Measurements from ENCODE around the gene PHYHIPL. TPM values are rescaled to one million over a fixed set of nuclear protein-coding genes. Genes with fewer than 3 reads are reported as not detected.

PHYHIPL gene
- 2.1 TPM for polyA plus RNA-seq (ENCODE audit: insufficient read length)

DNA sequence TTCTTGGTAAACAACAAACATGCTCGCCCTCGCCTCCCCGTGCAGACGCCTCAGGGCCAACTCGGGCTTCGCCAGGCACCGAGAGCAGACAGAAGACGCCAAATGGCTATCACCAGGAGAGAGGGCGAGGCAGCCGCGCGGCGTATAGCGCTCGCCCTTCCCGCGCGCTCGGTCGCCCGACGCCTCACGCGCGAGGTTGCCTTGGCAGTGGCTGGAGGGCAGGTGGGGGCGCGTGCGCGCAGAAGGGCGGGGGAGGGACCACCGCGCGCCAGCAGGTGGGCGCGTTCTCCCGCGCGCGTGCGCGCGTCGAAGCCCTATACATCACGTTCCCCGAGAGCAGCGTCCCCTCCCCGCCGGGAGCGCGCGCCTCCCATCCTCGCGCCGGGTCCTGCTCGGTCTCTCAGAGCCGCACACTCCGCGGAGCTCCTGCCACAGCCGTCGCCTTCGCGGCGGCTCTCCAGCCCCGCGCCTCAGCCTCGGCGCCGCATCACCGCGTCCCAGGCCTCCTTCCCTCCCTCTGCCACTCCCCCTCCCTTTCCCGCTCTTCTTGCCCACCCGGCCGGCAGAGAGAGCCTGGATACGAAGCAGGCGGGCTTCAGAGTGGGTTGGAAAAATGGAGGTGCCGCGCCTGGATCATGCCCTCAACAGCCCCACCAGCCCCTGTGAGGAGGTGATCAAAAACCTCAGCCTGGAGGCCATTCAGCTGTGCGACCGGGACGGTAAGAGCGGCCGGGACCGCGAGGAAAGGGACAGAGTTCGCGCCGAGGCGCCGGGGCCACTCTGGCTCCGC, at the start of gene PHYHIPL:
TSS of gene PHYHIPL (plus strand) at position 403 of the 790 bp plus-strand sequence. CDS start at position 614, 211 bp downstream.
- DNase-seq, result peak; percentile 32

DNA sequence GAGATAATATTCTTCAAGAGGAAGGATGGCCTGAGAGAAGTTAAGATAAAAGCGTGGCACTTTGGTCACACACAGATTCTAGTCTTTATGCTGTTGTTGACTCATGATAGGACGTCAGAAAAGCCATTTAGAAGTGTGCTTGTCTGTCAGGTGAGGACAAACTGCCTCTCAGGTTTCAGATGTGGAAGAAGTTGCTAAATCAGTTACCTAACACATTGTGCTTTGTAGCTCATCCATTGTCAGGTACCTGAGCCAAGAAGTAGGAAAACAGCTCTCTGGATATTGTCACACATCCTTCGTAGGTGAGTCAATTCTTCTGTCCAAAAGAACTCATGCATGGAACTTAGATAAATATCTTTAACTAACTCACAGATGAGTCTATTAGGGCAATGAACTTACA, 49.5 kb upstream of the PHYHIPL start:
- DNase-seq, result no peak

DNA sequence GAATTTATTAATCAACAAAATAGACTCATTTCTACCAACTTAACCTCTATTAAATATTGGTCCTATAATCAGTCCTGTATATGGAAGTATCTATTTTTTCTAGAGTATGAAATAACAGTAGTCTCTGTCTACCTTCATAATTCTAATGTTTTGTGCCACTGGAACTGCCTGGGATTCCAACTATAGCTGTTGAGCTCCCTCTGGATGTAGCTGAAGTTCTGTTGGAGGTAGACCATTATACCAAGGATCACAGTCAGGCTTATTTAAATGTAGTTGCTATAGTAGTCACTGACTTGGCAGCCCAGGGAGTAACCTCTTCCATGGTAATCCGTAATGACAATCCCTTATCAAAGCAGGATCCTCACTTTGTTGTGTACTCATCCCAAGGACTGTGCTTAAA, 48.5 kb upstream of the PHYHIPL start:
- no peak for DNase-seq

DNA sequence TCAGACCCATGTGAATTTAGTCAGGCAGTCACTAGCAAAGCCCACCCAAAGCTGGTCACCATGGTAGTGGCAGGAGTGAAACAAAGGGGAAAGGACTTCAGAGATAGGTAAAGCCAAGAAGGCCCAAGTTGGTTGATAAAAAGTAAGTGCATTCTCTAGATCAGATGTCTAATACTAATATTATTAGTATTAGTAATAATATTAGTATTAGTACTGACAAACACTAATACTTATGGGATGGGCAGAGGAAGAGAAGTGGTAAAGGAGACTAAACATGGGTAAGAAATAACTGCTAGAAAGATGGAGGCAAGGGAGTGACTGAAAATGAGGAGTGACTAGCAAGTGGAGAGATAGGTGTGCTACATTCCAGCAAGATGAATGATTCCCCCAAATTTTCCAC, 46.6 kb upstream of the PHYHIPL start:
- no peak for DNase-seq

DNA sequence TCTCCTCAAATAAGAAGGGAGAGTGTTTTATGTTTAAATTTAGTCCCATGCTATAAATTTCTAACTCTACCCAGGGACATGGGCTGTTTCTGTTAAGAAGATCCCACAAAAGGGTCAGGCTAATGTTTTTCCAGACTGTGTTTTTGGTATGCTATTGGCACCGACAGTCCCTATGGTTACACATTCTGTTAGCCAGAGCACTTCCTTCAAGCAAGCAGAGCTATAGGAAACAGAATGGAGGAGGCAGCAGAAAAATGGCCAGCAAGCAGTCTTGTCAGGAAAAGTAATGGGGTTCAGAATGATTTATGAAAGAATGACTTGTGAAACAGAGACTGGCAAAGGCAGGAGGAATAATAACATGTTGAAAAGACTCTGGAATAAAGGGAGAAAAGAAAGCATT, 44.8 kb upstream of the PHYHIPL start:
- no peak for DNase-seq

DNA sequence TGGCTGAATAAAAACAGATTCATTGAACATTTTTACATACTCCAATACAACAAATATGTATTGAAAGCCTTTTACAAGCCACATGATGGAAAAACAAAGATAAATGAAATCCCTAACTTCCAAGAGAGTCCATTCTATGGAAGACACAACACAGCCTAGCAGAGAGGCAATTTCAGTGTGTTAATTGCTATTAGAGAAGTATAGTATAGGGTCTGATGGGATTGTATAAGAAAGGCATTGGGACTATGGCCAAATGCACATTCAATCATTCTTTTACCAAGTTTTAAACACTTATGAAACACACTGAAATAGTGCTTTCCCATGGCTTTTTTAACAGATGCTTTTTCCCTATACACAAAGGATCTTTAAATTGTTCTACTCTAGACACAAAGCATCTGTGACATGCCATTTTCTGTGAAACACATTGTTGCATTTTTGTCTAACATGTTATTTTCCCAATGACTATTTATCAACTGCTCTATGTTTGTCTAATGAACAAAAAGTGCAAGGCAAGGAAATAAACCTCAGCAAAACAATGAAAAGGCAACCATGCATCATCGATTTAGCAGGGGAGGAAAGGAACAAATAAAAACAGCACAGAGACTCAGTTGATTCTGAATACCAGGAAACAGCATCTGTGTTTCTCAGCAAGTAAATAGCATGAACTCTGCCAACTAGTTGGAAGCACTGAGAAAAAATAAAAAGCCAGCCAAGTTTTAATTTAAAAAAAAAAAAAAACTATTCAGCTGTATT, 42.4 kb upstream of the PHYHIPL start:
- DNase-seq, result no peak

DNA sequence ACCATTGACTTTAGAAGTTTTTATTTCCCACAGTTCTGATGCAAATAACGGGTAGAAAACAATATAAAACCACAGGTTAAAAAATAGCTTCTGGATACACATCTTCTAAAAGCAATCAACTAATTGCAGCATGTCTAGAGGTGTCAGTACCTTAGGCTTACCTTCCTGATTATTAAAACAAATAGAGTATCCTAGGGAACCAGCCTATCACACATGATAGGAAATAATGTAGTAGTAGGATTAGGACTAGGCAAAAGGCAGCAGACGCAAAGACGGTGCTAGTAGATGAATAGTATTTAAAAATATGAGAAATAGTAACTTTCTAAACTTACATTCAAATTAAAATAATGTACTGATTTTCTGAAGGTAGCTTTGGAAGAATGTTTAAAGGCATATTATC, 41.7 kb upstream of the PHYHIPL start:
- no peak for DNase-seq

DNA sequence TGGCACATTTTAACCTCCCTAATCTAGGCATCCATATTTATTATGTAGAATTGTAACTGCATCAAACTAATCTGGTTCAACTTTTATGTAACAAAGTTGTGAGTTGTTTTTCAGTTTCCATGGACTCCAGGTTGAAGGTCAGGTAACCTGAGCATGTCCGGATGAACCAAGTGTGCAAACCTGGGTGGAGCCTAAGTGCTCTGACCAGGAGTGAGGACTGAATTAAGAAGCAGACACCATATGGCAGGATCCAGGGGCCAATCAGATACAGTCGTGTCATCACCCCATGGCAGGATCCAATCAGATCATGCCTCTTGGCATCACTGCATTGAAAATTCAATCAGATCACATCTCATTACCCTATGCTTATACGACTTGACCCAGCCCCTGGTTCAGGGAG, 41.2 kb upstream of the PHYHIPL start:
- no peak for DNase-seq

DNA sequence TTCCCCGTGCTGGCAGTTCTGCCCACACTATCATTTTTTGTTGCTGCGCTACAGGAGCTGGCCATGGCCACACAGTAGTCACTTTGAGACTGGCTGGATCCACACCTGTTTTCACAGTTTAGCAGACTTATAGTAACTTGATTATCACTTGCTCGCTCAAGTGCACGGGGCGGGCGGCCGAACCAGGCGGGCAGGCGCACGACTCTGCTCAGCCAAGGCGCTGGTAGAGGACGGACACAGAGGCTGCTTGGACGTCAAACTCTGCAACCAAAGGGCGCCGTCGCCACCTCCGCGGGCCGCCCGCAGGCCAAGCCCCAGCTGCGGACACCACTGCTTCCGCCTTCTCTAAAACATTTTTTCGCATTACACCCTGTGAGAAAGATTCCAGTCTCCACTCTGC, 38.4 kb upstream of the PHYHIPL start:
- DNase-seq, result no peak

DNA sequence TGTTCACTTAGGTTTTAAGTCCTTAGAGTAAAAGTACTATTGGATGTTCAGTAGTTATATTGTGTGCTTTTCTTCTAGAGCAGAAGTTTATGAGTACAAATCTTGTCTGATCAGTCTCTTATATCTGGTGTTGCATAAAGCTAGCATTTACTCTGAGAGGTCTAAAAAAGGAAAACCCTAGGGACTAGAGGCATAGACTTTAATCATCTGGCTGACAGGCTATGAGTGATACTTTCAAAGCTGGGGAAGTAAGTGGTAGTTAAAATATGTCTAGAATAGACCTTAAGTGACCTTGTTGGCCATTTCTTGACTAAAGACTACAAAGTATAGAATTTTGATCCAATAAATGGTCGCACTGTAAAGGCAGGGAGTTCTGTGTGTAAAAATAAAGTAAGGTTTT, 32.9 kb upstream of the PHYHIPL start:
- no peak for DNase-seq

DNA sequence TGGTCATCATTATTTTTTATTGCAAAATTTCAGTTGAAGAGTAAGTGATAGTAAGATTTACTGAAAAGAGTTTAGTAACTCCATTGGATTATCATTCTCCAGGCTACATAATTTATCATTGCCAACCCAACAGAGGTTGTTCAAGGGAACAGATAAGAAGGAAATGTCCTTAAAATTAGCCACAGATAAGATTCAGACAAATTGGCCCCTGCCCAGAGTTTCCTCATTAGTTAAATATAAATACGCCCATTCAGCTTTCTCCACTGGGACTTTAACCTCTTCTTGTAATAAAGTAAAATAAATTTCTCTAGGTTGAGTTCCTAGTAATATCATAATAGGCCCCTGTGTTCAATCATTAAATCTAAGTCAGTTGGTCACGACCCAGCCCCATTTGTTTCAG, 27.7 kb upstream of the PHYHIPL start:
- DNase-seq, result no peak

DNA sequence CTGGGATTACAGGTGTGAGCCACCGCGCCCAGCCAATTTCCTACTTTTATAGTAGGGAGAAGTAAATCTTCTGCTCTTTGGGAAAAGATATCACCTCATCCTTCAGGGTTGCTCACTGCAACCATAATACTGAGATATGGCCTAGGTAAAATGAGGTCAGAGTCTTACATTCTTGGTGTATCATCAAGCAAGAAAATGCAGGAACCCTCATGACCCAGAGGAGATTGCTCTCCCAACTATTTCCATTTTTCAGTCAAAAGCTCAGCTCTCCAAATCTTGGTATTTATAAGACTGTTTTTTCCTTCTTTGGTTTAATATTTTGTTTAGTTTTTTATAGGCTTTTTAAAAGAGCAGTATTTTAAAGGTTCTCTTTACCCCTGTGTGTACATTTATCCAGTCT, 20.9 kb upstream of the PHYHIPL start:
- DNase-seq, result no peak

DNA sequence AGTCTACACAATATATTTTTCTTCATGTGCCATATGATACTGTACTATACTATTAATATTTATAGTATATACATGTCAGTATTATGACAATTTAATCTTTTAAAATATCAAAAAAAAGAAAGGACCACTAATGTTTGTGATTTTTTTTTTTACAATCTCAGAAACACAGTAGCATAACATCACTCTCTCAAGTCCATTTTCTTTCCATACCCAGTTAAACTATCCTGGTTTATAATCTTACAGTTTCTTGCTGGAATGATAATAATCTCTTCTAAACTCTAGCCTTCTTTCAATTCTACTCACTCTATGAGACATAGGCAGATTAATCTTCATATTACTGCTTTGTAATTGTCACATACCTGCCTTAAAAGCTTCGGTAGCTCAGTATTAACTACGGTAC, 8.9 kb upstream of the PHYHIPL start:
- no peak for DNase-seq

DNA sequence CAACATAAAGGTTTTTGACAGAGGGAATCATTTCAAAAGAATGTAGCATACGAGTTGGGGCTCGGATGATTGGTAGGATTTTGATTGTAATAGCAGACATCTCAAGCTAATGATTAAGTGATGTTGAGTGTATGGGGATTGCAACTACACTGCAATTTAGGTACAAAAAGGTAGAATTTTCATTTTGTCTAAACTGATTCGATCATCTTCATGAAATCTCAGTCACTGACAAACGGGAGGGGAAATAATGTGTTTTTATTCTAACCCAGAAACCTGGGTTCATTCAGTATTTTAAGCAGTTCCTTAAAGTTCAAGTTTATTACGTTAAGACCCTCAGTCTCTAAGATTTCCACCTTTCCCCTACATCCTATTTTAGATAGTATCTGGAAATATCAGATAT, 3.9 kb upstream of the PHYHIPL start:
- DNase-seq, result no peak

DNA sequence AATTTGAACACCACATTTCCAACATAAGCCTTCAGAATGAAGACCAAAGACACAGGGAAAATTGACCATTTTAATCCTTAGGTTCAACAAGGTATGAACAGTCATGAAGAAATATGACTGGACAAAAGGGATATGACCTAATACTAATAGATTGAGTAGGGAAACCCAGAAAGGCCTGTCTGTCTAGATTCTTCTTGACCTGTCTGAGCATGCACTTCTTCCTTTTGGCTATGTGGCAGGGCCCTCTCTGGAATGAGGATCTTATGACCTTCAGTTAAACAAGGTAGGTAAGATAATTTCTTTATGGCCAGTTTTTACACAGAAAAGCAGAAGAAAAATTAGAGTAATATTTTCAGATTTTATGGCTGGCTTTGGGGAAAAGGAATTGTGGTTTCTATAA, 3.0 kb upstream of the PHYHIPL start:
- no peak for DNase-seq

DNA sequence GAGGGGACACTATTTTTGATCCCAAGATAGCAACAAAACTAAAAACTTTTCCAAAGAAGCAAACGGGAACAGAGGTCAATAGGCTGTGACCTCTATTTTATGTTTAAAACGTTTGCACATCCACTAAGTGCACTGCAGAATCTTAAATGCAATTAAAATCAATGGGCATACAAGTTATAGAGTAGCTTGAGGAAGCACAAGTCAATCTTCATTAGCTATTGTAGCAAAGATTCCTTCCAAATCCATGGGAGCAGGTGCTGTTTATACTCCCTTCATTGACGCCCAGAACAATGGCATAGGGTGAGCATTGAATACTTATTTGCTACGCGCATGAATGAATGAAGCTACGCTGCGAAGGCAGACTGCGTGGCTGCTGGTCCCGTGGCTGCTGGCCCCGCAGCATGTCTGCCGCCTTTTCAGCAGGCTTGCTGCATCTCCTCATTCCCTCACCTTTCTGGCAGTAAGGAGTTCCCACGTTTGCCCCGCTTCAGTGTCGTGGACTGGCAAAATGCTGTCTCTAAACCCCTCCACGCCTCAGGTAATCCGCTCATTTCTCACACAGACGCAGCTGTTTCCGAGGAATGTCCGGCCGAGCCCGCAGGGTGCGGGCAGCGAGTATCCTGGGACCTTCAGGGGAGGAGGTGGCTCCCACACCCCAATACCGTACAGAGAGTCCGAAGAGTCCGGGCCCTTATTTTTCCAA, 754 bp upstream of the PHYHIPL start:
- DNase-seq, result no peak

DNA sequence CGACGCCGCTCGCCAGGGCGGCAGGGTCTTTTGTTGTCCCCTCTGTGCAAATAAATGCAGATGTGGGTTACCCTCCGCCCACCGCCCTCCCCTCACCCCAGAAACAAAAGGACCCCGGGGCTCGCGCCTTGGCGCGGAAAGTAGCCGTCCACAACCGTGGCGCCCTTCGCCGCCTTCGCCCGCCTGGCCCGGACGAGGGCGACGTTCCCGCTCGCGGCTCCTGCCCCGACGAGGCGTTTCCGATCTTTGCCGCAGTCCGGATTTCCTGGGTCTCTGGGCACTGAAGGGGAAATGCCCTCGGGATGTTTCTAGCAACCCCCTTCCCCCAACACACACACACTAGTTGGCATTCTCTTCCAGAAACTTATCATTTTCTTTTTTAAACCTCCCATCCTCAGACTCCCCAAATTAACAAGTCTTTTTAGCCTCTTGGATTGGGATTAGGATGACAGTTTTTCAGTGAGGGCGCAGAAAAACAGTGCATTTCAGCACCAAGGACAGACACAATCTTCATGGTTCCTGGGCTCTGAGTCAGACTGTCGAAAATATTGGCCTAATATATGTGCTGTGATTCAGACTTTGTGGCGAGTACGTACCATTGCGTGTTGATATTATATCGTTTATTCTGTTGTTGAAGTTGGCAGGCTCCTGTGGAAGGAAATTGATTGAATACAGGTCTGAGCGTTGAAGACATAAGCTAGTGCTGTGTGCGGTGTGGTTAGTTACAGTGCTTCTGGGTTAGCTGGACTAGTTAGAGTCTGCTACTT, 771 bp downstream of the PHYHIPL start:
- DNase-seq, result peak; percentile 79

DNA sequence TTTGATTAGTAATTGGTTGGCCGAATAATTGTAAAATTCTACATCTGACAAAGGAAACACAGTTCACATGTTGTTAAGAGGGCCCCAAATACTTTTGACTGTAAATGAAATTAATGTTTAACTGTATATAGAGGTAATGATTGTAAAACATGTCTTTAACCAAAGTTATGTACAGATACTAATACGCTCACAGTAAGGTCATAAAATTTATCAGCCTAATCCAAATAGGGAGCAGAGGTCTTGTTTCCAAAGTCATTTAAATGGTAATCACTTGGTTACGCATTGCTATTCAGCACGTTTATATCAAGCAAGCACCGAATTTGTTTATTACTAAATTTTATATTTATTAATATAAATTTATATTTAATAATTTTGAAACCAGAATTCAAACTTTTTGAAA, 1.4 kb downstream of the PHYHIPL start:
- no peak for DNase-seq

DNA sequence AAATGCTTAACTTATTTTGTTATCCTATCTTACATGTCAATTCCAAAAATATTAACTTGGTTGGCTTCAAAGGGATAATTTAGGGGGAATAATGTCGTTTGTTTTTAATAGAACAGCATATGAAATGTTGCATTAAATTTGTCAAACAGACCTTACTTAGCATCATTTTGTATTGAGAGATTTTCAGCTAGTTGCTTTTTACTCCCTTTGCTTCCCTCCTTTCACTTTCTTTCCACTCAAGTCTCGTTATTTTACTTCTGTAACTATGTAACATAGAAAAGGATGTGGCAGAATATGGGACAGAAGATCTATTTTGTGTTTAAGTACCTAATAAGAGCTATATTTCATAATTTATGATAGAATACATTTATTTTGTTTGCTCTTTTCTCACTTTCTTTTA, 2.6 kb downstream of the PHYHIPL start:
- no peak for DNase-seq

DNA sequence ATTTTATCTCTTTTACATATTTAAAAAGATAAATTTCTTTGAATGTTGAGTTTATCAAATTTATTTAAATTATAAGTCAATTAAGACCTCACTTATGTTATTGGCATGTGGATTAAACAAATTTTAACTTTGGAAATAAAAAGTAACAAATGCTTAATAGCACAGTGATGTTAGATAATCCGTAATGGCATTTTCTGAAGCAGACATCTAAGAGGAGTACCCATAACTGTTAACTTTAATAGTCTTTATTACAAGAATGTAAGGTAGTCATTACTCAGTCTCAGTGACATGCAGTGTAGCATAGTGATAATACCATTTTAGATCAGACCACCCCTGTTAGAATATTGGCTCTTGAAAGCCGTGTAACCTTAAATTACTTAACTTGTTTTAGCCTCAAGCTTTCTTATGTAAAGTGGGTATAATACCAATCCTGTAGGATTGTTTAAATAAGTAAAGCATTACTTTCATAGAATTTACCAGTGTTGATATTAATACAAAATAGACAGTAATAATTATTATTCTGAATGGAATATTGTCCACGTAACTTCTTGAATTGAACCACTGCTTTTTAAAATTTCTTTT, 4.3 kb downstream of the PHYHIPL start:
- no peak for DNase-seq

DNA sequence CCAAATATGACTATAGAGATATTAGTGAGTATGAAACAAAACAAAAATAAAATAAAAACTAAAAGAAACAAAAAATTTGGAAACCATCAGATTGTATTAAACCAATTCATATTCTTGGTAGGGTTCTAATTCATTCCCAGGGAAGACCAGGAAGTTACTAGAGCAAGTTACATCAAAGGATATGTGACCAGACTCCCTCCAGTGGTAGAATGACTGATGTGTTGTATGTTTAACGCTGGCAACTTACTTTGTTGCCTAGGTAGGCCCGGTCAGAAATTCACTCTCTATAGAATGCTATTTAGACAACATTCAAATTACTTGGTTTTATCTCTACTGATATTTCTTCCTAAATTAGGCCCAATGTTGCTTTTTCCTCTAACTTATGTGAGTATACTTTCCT, 5.2 kb downstream of the PHYHIPL start:
- peak; percentile 42 for DNase-seq

DNA sequence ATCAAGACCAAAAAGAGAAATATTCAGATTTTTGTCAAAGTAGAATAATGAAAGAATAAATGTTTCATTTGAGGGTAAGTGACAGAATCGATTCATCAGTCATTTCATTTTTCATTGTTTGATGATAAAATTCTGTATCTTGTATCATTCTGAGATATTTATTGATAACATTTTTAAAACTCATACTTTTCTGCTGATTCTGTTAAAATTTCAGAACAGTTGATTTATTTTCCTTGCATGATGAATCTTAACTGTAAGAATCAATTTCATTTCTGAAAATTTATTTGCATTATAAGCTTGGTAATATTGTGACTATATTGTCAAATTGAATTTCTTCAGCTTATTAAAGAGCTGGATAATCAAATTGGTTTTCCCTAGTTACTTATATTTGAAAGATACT, 13.9 kb downstream of the PHYHIPL start:
- no peak for DNase-seq

All from hindlimb muscle (tissue), 1 donor.